IMR-90 (cell line): ENCODE data around the gene SLCO1B1.

ENCODE experiments used
- CEBPB ChIP-seq: IDR thresholded peaks from 2 replicates; pipeline ENCODE4 v1.6.1; 2012; ENCODE audit warnings: low read depth, low read length, improper control_type of control experiment
- CTCF ChIP-seq: conservative IDR thresholded peaks from 2 replicates; pipeline ENCODE4 v1.5.1; 2012; ENCODE audit warnings: mild to moderate bottlenecking, low read depth, low read length, improper control_type of control experiment
- MAZ ChIP-seq: IDR thresholded peaks from 2 replicates; pipeline ENCODE4 v1.6.1; 2012; ENCODE audit warnings: low read depth, mild to moderate bottlenecking, low read length, improper control_type of control experiment, moderate library complexity, borderline replicate concordance
- POLR2A ChIP-seq: IDR thresholded peaks from 2 replicates; pipeline ENCODE4 v1.6.1; 2012; ENCODE audit warnings: mild to moderate bottlenecking, low read depth, low read length

GRCh38 chr12:21172079-21172478 lies 41.1 kb downstream of the SLCO1B1 start:
- TF ChIP-seq POLR2A (no peak), CTCF (no peak), CEBPB (no peak), MAZ (no peak)
